ENCODE results near the gene CEP152.

DNA sequence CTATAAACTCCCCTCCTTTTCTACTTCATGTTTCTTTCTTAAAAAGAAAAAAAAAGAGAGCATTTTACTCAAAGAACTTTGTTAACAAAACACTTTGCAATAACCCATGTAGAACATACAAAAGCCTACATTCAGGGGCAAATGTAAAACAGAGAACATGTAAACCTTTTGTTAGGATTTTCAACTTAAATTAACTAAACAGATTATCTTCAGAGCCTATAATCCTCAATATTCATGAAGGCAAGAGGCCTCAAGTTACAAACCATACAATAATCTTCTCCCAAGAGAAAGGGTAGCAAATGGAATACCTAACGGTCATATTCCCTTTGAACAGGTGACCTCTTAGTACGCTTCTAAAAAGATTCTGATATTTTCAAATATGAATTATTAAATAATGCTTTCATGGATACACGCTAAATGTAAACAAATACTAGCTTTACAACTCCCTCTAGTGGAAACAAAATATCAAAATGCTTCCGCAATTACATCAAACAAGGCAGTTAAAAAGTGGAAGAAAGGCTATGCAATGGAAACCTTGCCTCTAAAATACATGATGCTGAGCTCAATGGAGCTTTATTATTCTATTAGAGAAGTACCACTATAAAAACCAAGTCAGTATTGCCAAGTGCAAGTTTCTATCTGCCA, 9.9 kb downstream of the CEP152 start:
- TF ChIP-seq POLR2AphosphoS5 (IDR thresholded peaks at IDR 0.05; ENCODE audit: borderline replicate concordance, low read depth, low read length): no peak
- no peak for TF ChIP-seq EZH2 (IDR thresholded peaks at IDR 0.05)

Data from SK-N-MC (cell line).